HG02885 (cell line): ENCODE results near the gene AMPD1.

Source experiments
- ATAC-seq: cut with Tn5 transposase; IDR thresholded peaks from one replicate; pipeline ENCODE4 v1.9.1; 2021; ENCODE audit warnings: mild to moderate bottlenecking; ENCODE audit not compliant: unreplicated experiment, poor library complexity

Gene AMPD1

DNA sequence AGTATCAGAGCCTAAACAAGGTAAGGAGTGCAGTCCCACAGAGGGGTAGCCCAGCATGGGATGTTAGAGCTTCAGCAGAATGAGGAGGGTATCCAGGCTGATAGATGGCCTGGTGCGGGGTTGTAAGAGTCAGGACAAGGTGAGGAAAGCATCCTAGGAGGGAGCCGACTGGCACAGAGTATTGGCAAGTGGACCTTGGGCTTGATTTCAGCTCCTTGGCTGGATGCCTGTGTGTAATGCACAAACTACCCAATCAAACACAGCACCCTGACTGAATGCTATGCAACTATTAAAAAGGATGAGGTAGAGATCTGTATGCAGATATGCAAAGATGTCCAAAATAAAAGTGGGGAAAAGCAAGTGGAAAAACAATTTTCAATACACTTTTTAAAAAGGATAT, 43.5 kb downstream of the AMPD1 start:
- no peak for ATAC-seq

DNA sequence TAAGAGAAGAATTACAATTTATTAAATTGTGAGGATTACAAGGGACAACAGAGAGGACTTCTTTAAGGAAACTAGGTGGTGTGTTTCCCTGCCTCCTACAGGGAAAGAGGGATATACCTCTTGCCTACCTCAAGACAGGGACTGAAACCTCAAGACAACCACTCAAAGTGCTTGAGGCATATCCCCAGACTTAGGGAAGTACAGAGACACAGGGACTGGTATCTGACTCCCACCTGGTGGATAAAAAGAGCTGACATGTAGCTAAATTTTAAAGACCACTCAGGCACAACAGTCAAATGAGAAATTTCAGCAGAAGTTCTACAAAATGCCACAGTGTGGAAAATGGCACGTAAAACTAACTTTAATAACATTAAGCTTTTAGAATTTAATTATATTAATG, 46.8 kb downstream of the AMPD1 start:
- no peak for ATAC-seq

DNA sequence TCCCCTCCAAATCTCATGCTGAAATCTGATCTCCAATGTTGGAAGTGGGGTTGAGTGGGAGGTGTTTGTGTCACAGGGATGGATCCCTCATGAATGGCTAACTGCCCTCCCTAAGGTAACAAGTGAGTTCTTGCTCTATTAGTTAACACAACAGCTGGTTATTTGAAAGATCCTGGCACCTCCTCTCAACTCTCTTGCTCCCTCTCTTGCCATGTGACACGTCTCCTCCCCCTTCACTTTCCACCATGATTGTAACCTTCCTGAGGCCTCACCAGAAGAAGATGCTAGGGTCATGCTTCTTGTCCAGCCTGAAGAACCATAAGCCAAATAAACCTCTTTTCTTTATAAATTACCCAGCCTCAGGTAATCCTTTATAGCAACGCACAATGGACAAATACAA, 54.0 kb downstream of the AMPD1 start:
- ATAC-seq: no peak

DNA sequence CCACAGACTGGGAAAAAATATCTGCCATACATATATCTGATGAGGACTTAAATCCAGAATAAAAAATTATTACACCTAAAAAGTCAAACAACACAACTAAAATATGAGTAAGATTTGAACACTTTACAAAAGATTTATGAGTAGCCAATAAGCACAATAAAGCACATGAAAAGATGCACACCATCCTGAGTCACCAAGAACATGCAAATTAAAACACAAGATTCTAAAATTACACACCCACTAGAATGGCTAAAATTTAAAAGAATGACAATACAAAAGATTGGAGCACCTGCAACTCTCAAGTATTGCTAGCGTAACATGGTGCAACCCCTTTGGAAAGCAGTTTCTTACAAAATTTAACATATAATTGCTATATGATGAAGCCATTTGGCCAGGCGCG, 56.4 kb downstream of the AMPD1 start:
- no peak for ATAC-seq

DNA sequence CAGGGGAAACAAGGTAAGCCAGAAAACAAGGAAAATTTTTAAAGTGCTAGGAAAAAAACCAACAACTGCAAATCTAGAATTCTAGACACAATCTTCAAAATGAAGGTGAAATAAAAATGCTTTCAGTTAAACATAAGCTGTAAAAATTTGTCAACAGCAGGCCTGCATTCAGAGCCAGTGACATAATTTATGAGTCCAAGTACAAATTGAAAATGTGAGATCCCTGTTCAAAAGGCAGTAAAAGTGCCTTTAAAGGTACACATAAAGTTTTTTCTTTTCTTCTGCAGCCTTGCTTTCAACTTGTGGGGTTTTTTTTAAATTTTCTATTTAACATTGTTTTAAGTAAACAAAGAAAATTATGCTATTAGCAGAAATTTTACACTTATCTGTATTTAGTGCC, 62.9 kb downstream of the AMPD1 start:
- ATAC-seq: no peak

DNA sequence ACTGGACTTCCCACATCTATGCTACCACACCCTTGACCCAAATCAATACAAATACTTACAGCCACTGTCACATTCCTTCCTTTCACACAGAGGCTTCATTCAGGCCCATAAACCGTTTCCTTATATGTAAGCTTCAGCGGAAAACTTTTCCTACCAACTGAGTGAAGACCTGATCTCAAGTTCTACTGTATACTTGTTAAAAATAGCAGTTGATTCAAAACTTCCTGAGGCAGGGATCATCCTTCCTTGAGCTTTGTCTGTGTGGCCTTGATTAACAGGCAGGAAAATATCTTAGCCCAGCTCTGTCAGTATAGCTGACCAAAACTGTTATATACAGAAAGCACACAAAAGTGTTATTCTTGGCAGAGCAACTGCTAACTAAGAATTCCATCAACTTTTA, 68.2 kb downstream of the AMPD1 start:
- ATAC-seq: no peak

DNA sequence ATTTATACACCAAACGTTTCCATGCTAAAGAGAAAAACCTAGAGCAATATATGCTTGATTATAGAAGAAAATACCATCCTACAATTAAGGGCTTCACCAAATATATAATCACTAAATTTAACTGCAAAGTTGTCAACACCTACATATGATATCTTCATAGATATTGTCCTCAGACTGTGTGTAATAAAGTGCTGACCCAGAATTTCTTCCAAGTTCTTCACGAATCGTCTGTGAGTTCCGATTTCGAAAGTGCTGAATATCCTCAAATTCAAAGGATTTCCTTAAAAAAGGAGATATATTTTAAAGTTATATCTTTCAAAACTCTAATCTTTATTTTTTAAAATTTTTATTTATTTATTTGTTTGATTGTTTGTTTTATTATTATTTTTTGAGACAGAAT, 72.0 kb downstream of the AMPD1 start:
- no peak for ATAC-seq
